CD4-positive, alpha-beta T cell treated with Interleukin-6 at 100 ng/mL for 8 hours (primary cell): ENCODE data around the gene SLC25A21.

ENCODE experiments used
- DNase-seq: peaks from one replicate; pipeline ENCODE4 v3.0.0-alpha.2; 2020; ENCODE audit warnings: mixed read lengths, low spot score

SLC25A21 gene

GRCh38 chr14:36757734-36758601 is 414.4 kb downstream of the SLC25A21 start:
- DNase-seq = no peak

GRCh38 chr14:36756226-36756625 is 416.2 kb downstream of the SLC25A21 start:
- no peak for DNase-seq

GRCh38 chr14:36755756-36756155 is 416.6 kb downstream of the SLC25A21 start:
- no peak for DNase-seq

GRCh38 chr14:36751920-36752319 is 420.5 kb downstream of the SLC25A21 start:
- DNase-seq = no peak

GRCh38 chr14:36751106-36751505 is 421.3 kb downstream of the SLC25A21 start:
- no peak for DNase-seq

- no peak for DNase-seq
These were observed 422.2 kb downstream of the SLC25A21 start for GRCh38 chr14:36750244-36750643.

GRCh38 chr14:36748610-36749213 is 423.7 kb downstream of the SLC25A21 start:
- no peak for DNase-seq

GRCh38 chr14:36747411-36748184 is 424.8 kb downstream of the SLC25A21 start:
- DNase-seq = no peak

- DNase-seq = no peak
These were observed 425.5 kb downstream of the SLC25A21 start for GRCh38 chr14:36746872-36747271.

- DNase-seq = no peak
These were observed 430.5 kb downstream of the SLC25A21 start for GRCh38 chr14:36741858-36742257.

GRCh38 chr14:36738269-36738668 is 434.1 kb downstream of the SLC25A21 start:
- DNase-seq = no peak

GRCh38 chr14:36726128-36726527 is 446.3 kb downstream of the SLC25A21 start:
- DNase-seq = no peak

- DNase-seq = no peak
These were observed 448.2 kb downstream of the SLC25A21 start for GRCh38 chr14:36724162-36724561.

- no peak for DNase-seq
These were observed 448.9 kb downstream of the SLC25A21 start for GRCh38 chr14:36723530-36723929.

- DNase-seq = no peak
These were observed 450.5 kb downstream of the SLC25A21 start for GRCh38 chr14:36721877-36722276.

- DNase-seq = no peak
These were observed 451.7 kb downstream of the SLC25A21 start for GRCh38 chr14:36720657-36721056.

GRCh38 chr14:36719823-36720222 is 452.6 kb downstream of the SLC25A21 start:
- DNase-seq = no peak

- no peak for DNase-seq
These were observed 454.2 kb downstream of the SLC25A21 start for GRCh38 chr14:36718216-36718615.

- DNase-seq = no peak
These were observed 455.0 kb downstream of the SLC25A21 start for GRCh38 chr14:36717363-36717762.

- no peak for DNase-seq
These were observed 455.7 kb downstream of the SLC25A21 start for GRCh38 chr14:36716614-36717184.

GRCh38 chr14:36713960-36714703 is 458.3 kb downstream of the SLC25A21 start:
- no peak for DNase-seq

- no peak for DNase-seq
These were observed 464.8 kb downstream of the SLC25A21 start for GRCh38 chr14:36707570-36707969.
